Amygdala (tissue), 56 donors: ENCODE measurements around the gene IGFBP2.
A peak's percentile ranks its signal among the peaks of the same experiment; 100 is the strongest.

ENCODE experiments used
- DNase-seq, 56 donors: peaks; one replicate each; lab custom pipeline; 2025; lab: John Stamatoyannopoulos, UW

IGFBP2 gene

DNA sequence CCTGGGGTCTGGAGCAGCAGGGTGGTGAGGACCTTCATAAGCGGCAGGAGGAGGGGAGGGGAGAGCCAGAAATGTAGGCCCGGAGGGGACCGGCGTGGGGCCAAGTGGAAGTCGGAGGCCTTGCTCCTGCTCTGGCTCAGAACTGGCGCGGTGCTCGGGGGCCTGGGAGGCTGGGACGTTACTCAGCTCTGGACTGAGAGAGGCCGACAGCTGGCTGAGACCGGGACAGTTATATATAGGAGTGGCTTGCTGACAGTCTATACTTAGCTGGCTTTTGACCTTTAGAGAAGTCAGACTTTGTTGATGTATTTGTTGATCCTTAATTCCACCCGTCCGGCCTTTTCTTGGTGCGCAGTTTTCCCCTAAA is 46.4 kb downstream of the IGFBP2 start:
- no peak for DNase-seq

DNA sequence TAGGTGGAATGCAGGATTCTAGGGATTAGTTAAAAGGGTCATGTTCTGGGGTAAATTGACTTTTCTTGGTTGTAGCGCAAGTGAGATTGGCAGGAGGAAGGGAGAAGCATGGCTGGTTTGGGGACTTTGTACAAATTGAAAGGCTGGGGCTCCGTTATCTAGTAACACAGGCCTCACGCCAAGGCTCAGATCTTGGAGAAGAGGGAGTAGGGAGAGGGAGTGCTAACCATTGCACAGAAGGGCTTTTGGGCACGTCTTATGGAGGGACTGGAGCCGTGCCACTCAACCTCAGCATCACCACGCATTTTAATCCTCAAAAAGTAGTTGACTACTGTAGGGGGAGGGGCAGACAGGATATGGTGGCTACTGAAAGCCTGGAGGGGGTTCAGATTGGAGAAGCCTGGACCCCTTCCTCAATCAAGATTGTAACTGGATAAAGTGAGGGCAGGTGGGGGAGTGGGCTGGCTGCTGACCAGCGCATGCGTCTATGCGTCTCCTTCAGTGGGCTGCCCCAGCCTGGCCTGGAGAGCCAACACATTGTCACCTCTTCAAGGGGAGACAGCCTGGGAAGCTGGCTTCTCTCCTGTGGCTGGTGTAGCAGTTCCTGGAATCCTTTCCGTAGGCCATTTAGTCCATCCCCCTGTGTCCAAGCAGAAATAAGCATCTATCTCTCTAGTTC is 47.9 kb downstream of the IGFBP2 start:
- no peak for DNase-seq

DNA sequence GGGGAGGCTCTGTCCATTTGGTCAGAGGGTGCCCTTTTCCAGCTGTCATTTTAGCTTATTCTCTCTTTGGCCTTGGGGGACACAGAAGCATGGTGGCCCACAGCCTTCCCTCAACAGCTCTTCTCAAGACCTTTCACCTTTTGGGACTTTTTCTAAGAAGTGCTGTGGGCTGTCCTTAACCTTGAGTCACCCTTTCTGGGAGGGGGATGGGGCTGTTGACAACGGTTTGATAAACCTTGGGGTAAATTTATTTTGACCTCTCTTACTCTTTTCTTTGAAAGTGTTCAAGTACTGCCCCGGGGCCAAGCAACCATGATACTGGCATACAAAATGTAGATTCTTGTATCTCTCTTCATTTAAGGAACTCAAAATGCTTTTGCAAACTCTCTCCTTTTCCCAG is 48.5 kb downstream of the IGFBP2 start:
- DNase-seq: no peak

GRCh38 chr2:216683846-216684245 is 50.6 kb downstream of the IGFBP2 start:
- peak in 5 of 56 donors; percentile 17 to 28 (median 21) for DNase-seq

GRCh38 chr2:216685327-216685875 is 52.2 kb downstream of the IGFBP2 start:
- no peak for DNase-seq

DNA sequence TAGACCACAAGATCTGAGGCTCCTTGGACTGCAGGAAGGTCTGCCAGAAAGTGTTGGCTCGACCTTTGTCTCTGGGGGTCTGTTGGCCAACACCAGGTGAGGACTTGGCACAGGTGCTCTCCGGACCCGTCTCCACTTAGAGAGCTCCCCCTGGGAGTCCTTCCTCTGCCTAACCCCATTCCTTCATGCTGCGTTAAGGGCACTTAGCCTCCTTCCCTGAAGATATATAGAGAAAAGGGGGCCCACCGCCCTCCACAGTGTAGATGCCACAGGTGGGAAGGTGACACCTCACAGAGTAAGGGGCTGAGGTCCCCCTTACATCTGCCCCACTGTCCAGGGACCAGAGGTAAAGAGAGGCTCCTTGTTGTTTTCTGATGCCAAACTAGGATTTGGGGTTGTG is 53.9 kb downstream of the IGFBP2 start:
- no peak for DNase-seq

DNA sequence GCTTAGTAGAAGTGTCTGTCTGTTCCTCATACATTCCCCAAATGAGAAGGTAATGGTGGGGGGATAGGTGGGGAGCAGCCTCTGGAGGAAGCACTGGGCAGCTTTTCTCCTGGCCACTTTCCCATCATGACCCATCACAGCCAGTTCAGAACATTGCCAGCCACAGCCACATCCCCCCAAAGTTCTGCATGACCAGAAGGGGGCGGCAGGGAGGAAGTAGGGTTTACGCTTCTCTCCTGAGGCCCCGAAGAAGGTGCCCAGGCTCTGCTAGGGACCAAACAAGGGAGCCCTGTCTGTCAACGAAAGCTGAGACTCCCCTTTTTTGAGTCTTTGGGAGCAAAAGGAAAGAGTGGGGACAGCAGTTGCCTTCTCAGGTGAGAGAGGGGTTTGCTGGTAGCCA is 54.4 kb downstream of the IGFBP2 start:
- DNase-seq: no peak

DNA sequence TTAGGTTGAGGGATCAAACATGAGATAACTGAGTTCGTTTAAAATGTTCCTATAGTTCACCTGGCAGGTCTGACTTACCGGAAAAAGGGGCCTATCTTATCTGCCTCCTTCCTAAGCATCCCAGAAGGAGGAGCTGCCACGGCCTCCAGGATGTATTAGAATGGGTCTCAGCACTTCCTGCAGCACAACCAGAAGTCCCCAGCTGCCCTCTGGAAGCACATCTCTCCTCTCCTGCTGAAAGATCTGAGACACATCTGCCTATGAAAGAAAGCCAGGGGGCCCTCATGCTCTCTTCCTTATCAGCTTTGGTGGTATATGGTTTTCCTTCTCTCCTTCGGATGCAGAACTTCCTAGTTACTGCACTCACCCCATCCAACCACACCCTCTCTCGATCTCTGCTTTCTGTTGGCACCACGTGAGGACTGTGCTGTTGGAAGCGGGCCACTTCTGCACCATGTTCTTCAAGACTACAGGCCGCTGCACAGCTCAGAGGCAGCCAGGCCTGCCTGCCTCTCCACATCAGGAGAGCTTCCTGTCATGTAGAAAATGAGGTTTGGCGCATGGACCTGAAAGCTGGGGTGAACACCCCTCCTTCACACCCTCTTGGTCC is 55.6 kb downstream of the IGFBP2 start:
- DNase-seq: peak in 2 of 56 donors; percentile 16 to 28

GRCh38 chr2:216689397-216689796 is 56.2 kb downstream of the IGFBP2 start:
- no peak for DNase-seq

GRCh38 chr2:216690456-216690852 is 57.2 kb downstream of the IGFBP2 start:
- DNase-seq: no peak

- DNase-seq: peak in 45 of 56 donors; percentile 9 to 79 (median 52)
Observed at GRCh38 chr2:216690853-216691741, 57.9 kb downstream of the IGFBP2 start.

GRCh38 chr2:216692636-216693413 is 59.6 kb downstream of the IGFBP2 start:
- DNase-seq: peak in 43 of 56 donors; percentile 10 to 76 (median 41)

GRCh38 chr2:216693414-216694080 is 60.3 kb downstream of the IGFBP2 start:
- DNase-seq: no peak

- peak in 38 of 56 donors; percentile 4 to 63 (median 32) for DNase-seq
Observed at GRCh38 chr2:216694082-216694825, 61.0 kb downstream of the IGFBP2 start.

GRCh38 chr2:216694826-216695217 is 61.6 kb downstream of the IGFBP2 start:
- DNase-seq: no peak

- DNase-seq: peak in 50 of 56 donors; percentile 15 to 85 (median 60)
Observed at GRCh38 chr2:216695401-216695821, 62.2 kb downstream of the IGFBP2 start, which contains the start of gene IGFBP5. TSS of gene IGFBP5 (minus strand) at chr2:216695549. CDS start at chr2:216694775, 774 bp downstream.

GRCh38 chr2:216696321-216696720 is 63.1 kb downstream of the IGFBP2 start:
- peak in 2 of 56 donors; percentile 15 to 49 for DNase-seq

GRCh38 chr2:216696751-216697560 is 63.7 kb downstream of the IGFBP2 start:
- DNase-seq: peak in 3 of 56 donors; percentile 30 to 47 (median 38)
